Stimulated activated naive CD8-positive, alpha-beta T cell treated with anti-CD3 and anti-CD28 coated beads, Interleukin-15, Interleukin-2, amounts not matched to agents 100 ng/mL and 50 ng/mL, for 24 hours (primary cell): ENCODE data around the gene FOXJ2.
"Not testable (repeated sequence)": the region's sequence is repeated elsewhere in the genome, so short reads cannot be mapped to it uniquely, and the experiment has no call there.

Experiments
- H3K27ac Mint-ChIP-seq: one replicate; pipeline ENCODE4 v1.8.0; 2021; ENCODE audit warnings: mild to moderate bottlenecking, mixed read lengths
- H3K27me3 Mint-ChIP-seq: one replicate; pipeline ENCODE4 v1.8.0; 2021; ENCODE audit warnings: mixed read lengths
- H3K36me3 Mint-ChIP-seq: one replicate; pipeline ENCODE4 v1.8.0; 2021; ENCODE audit warnings: low read depth, mixed read lengths
- H3K4me1 Mint-ChIP-seq: one replicate; pipeline ENCODE4 v1.8.0; 2021; ENCODE audit warnings: low read depth, mixed read lengths
- H3K4me3 Mint-ChIP-seq: one replicate; pipeline ENCODE4 v1.8.0; 2021; ENCODE audit warnings: mild to moderate bottlenecking, mixed read lengths
- H3K9me3 Mint-ChIP-seq: one replicate; pipeline ENCODE4 v1.8.0; 2021; ENCODE audit warnings: mixed read lengths

Gene FOXJ2

DNA sequence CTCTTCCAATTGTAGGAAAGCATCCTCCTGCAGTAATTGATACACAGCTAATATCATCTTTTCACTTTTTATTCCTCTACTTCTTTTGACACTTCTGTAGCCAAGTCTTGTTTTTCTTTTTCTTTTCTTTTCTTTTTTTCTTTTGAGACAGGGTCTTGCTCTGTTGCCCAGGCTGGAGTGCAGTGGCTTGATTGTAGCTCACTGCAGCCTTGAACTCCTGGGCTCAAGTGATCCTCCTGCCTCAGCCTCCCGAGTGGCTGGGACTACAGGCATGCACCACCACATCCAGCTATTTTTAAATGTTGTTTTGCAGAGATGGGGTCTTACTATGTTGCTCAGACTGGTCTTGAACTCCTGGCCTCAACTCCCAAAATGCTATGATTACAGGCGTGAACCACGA, 39.3 kb downstream of the FOXJ2 start:
- H3K9me3 Mint-ChIP-seq, H3K4me1 Mint-ChIP-seq, H3K27ac Mint-ChIP-seq, H3K36me3 Mint-ChIP-seq, H3K4me3 Mint-ChIP-seq, H3K27me3 Mint-ChIP-seq: not testable (repeated sequence)

DNA sequence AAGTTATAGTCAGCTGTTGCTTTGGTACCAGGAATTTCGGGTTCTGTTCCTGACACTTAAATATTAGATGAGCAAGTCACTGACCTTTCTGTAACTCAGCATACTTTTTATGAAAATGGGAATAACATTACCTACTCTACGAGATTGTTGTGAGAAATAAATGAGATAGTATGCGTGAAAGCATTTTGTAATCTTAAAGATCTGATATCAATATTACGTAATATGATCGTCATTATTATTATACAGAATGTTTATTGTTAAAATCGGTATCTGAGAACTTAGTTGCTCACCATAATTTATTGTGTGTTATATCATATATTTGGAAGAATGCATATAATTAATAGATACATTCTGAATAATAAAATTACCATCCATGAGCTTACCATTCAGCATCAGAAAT, 43.4 kb downstream of the FOXJ2 start:
- H3K36me3 Mint-ChIP-seq = no peaks in the 10 kb centered on the region
- no peaks in the 10 kb centered on the region for H3K27me3 Mint-ChIP-seq
- no peaks in the 10 kb centered on the region for H3K9me3 Mint-ChIP-seq
- H3K27ac Mint-ChIP-seq = no peak overlapping the region
- H3K4me1 Mint-ChIP-seq = peaks cover 38% of the 10 kb centered on the region
- H3K4me3 Mint-ChIP-seq = no peak overlapping the region

DNA sequence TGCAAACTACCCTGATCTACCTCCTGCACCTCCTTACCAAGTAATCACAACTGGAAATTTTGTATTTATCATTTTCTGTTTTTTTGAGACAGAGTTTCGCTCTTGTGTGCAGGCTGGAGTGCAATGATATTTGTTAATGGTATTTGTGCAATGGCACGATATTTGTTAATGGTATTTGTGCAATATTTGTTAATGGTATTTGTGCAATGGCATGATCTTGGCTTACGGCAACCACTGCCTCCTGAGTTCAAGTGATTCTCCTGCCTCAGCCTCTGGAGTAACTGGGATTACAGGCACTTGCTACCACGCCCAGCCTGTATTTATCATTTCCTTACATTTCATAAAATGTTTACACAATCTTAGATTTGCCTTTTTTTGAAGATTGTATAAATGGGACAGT, 43.9 kb downstream of the FOXJ2 start:
- H3K36me3 Mint-ChIP-seq = no peaks in the 10 kb centered on the region
- H3K4me3 Mint-ChIP-seq = no peak overlapping the region
- peaks cover 43% of the 10 kb centered on the region for H3K4me1 Mint-ChIP-seq
- H3K9me3 Mint-ChIP-seq = no peaks in the 10 kb centered on the region
- no peaks in the 10 kb centered on the region for H3K27me3 Mint-ChIP-seq
- no peak overlapping the region for H3K27ac Mint-ChIP-seq

DNA sequence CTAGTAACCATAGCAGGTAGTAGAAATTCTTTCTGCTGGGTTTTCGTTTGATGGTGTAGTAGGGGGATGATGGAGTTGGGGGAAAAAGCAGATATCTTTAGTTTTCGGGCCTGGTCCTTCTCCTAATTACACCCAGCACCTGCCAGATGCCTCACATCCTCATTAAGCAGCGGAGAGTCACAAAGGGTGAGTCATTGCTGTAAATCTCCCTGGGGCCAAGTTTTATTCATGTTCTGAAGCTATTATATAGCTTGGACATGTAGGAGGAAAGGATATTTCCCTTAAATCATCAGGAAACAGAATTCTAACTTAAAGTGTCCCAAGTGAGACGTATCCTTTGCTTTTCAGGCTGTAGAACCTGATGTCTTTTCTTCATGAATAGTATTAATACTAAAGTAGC, 44.7 kb downstream of the FOXJ2 start:
- Mint-ChIP-seq H3K4me1 (peaks cover 44% of the 10 kb centered on the region), H3K36me3 (no peaks in the 10 kb centered on the region), H3K4me3 (no peak overlapping the region), H3K9me3 (no peaks in the 10 kb centered on the region), H3K27ac (no peak overlapping the region), H3K27me3 (no peaks in the 10 kb centered on the region)

GRCh38 chr12:8078398-8078797, 45.9 kb downstream of the FOXJ2 start:
- no peaks in the 10 kb centered on the region for H3K9me3 Mint-ChIP-seq
- H3K27ac Mint-ChIP-seq = peak overlapping the region; percentile 79
- H3K4me1 Mint-ChIP-seq = peaks cover 49% of the 10 kb centered on the region

DNA sequence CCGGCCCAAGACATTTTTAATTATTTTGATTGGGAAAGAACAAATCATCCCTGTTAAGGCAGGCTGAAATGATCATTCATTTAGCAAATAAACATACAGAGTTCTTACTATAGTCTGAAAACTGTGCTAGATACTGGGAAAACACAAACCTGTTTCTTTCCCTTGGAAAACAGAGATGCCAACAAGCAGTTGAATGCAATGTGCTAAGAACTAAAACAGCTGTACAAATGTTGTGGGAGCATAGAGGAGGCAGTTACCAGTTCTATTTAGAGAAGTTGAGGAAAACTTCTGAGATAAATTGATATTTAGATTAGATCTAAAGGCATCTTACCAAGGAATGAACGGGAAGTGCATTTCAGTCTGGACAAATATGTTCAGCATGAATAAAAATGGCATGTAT, 46.4 kb downstream of the FOXJ2 start:
- Mint-ChIP-seq H3K27ac (peak overlapping the region; percentile 79), H3K4me1 (peaks cover 54% of the 10 kb centered on the region), H3K4me3 (no peak overlapping the region), H3K9me3 (no peaks in the 10 kb centered on the region), H3K27me3 (no peaks in the 10 kb centered on the region), H3K36me3 (peaks cover 11% of the 10 kb centered on the region)

More at GRCh38 chr12:8078398-8078797, 45.9 kb downstream of the FOXJ2 start:
- peaks cover 9% of the 10 kb centered on the region for H3K36me3 Mint-ChIP-seq
- H3K27me3 Mint-ChIP-seq = no peaks in the 10 kb centered on the region
- H3K4me3 Mint-ChIP-seq = no peak overlapping the region

DNA sequence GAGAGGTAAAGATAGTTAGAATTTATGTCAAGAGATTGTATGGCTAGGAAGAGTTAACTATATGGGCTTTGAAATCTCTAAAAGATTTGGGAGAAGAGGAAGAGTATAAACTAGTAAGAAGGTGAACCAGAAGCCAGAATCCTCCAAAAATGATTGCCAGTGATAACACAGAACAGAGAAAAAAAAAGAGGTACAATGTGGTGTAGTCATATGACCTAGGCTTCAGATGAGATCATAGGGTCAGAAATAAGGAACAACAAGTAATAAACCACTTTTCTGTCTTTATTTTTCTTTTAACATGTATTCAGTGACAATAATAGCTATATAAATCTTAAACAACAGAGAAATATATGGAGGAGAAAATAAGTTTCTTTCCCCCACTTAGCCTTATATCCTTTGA, 47.6 kb downstream of the FOXJ2 start:
- H3K27me3 Mint-ChIP-seq = no peaks in the 10 kb centered on the region

DNA sequence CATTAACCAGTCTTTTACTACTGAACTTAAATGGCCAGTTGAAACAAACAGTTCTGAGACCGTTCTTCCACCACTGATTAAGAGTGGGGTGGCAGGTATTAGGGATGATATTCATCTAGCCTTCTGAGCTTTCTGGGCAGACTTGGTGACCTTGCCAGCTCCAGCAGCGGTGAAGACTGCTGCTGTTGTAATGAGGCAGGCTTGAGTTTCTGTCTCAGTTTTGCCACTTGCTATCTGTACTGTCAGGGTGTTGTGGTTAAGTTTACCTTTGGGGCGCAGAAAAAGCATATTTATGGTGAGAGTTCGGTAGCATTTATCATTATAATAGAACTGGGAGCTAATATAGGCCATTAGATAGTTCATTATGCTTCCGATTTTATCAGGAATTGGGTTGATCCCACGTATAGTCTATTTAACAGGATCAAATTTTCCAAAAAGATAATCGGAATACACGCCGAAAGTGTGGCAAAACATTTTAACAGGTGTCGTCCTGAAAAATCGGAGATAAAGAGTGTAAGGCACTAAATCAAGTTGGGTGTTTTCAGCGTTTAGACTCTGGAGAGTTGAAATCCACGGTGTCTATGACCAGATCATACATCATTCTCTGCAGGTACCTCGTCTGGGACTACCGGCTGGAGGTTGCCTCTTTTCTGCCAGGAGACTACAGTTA, 48.9 kb downstream of the FOXJ2 start:
- Mint-ChIP-seq H3K9me3 (no peaks in the 10 kb centered on the region), H3K4me3 (peak overlapping the region; percentile 99), H3K27ac (peak overlapping the region; percentile 99), H3K4me1 (peaks cover 73% of the 10 kb centered on the region), H3K27me3 (no peaks in the 10 kb centered on the region), H3K36me3 (peaks cover 24% of the 10 kb centered on the region)

More for the DNA sequence above, 47.6 kb downstream of the FOXJ2 start:
- Mint-ChIP-seq H3K27ac (peak overlapping the region; percentile 79), H3K4me3 (no peak overlapping the region), H3K4me1 (peaks cover 64% of the 10 kb centered on the region), H3K36me3 (peaks cover 20% of the 10 kb centered on the region), H3K9me3 (no peaks in the 10 kb centered on the region)

- Mint-ChIP-seq H3K4me3 (peak overlapping the region; percentile 99), H3K27me3 (no peaks in the 10 kb centered on the region), H3K4me1 (peaks cover 80% of the 10 kb centered on the region), H3K36me3 (peaks cover 29% of the 10 kb centered on the region), H3K27ac (peak overlapping the region; percentile 99), H3K9me3 (no peaks in the 10 kb centered on the region)
Measured at GRCh38 chr12:8082808-8083100, 50.2 kb downstream of the FOXJ2 start.

- not testable (repeated sequence) for H3K9me3 Mint-ChIP-seq, H3K27me3 Mint-ChIP-seq
- peaks cover 77% of the 10 kb centered on the region for H3K4me1 Mint-ChIP-seq
- peak overlapping the region; percentile 99 for H3K27ac Mint-ChIP-seq
- peak overlapping the region; percentile 99 for H3K4me3 Mint-ChIP-seq
- H3K36me3 Mint-ChIP-seq = peaks cover 42% of the 10 kb centered on the region
Measured at GRCh38 chr12:8084351-8084750, 51.8 kb downstream of the FOXJ2 start.

GRCh38 chr12:8087666-8088065, 55.1 kb downstream of the FOXJ2 start:
- H3K27me3 Mint-ChIP-seq = no peaks in the 10 kb centered on the region
- peak overlapping the region; percentile 91 for H3K27ac Mint-ChIP-seq
- no peaks in the 10 kb centered on the region for H3K9me3 Mint-ChIP-seq
- peak overlapping the region; percentile 73 for H3K4me3 Mint-ChIP-seq
- H3K4me1 Mint-ChIP-seq = peaks cover 56% of the 10 kb centered on the region
- H3K36me3 Mint-ChIP-seq = peaks cover 69% of the 10 kb centered on the region

- peaks cover 70% of the 10 kb centered on the region for H3K36me3 Mint-ChIP-seq
- no peaks in the 10 kb centered on the region for H3K9me3 Mint-ChIP-seq
- peak overlapping the region; percentile 73 for H3K4me3 Mint-ChIP-seq
- peak overlapping the region; percentile 91 for H3K27ac Mint-ChIP-seq
- no peaks in the 10 kb centered on the region for H3K27me3 Mint-ChIP-seq
- H3K4me1 Mint-ChIP-seq = peaks cover 49% of the 10 kb centered on the region
Measured at GRCh38 chr12:8088574-8088973, 56.1 kb downstream of the FOXJ2 start.

- Mint-ChIP-seq H3K36me3 (peaks cover 71% of the 10 kb centered on the region), H3K4me1 (peaks cover 42% of the 10 kb centered on the region)
- H3K4me3 Mint-ChIP-seq, H3K9me3 Mint-ChIP-seq, H3K27me3 Mint-ChIP-seq, H3K27ac Mint-ChIP-seq: not testable (repeated sequence)
Measured at GRCh38 chr12:8089277-8089676, 56.8 kb downstream of the FOXJ2 start.

- Mint-ChIP-seq H3K27me3 (no peaks in the 10 kb centered on the region), H3K9me3 (no peaks in the 10 kb centered on the region), H3K4me1 (peaks cover 37% of the 10 kb centered on the region), H3K27ac (no peak overlapping the region), H3K36me3 (peaks cover 71% of the 10 kb centered on the region), H3K4me3 (no peak overlapping the region)
Measured at GRCh38 chr12:8089716-8090115, 57.2 kb downstream of the FOXJ2 start.

DNA sequence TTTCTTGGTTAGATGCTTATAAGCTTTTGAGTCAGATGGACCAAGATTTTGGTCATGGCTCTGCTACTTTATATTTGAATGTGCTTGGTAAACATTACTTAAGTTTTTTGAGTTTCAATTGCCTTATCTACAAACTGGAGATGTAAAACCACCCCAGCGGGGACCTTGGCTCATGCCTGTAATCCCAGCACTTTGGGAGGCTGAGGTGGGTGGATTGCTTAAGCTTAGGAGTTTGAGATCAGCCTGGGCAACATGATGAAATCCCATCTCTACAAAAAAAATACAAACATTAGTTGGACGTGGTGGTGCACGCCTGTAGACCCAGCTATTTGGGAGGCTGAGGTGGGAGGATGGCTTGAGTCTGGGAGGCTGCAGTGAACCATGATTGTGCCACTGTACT, 60.8 kb downstream of the FOXJ2 start:
- H3K4me3 Mint-ChIP-seq = no peak overlapping the region
- H3K9me3 Mint-ChIP-seq = no peaks in the 10 kb centered on the region
- peaks cover 8% of the 10 kb centered on the region for H3K4me1 Mint-ChIP-seq
- no peaks in the 10 kb centered on the region for H3K27me3 Mint-ChIP-seq
- H3K27ac Mint-ChIP-seq = no peak overlapping the region
- peaks cover 86% of the 10 kb centered on the region for H3K36me3 Mint-ChIP-seq

DNA sequence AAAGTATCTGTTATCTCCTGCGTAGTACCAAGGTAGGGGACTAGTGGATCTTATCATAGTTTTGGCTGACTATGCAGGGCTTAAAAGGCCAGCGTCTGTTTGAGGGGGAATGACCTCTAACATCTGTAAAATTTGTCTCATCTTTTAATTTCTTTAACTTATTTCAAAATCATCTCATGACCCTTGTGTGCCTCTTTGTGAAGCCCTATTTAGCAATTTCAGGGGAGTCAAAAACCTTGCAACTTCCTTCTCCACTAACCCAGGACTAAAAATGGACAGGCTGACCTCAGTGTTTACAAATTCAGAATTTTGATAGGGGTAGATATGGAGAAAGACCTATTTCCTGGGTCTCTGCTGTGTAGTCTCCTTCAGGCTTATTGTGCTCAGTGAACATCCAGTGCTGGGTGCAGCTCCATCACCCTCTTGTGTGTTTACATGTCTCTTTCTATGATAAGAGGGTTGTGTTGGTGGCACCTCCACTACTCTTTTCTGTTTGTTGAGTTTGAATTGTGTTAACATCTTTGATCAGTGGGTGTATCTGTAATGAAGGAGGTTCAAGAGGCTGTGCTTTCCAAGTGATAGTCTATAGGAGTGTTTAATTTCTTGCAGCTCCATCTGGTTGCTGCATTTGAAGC, 63.9 kb downstream of the FOXJ2 start:
- Mint-ChIP-seq H3K36me3 (peaks cover 72% of the 10 kb centered on the region), H3K9me3 (no peaks in the 10 kb centered on the region), H3K4me3 (no peak overlapping the region), H3K27ac (peak overlapping the region; percentile 10), H3K4me1 (peaks cover 4% of the 10 kb centered on the region), H3K27me3 (no peaks in the 10 kb centered on the region)
